Naive thymus-derived CD4-positive, alpha-beta T cell (primary cell): Measurements from ENCODE around the gene ZNF350. TPM values are rescaled to one million over a fixed set of nuclear protein-coding genes. Genes with fewer than 3 reads are reported as not detected.

Experiments used
- ATAC-seq: fragments of 150-1000 bp; cut with Tn5 transposase; 2 replicates; pipeline ENCODE4 v1.10.0; 2021; ENCODE audit warnings: mild to moderate bottlenecking, moderate library complexity
- CTCF ChIA-PET: fragments of 350-600 bp; sonication (Branson Sonifier 250); formaldehyde crosslinking; loops from one replicate; lab custom pipeline; 2021; ENCODE audit warnings: antibody characterized with exemption; lab: Charles Lee
- POLR2A ChIA-PET: fragments of 350-600 bp; sonication (Branson Sonifier 250); formaldehyde crosslinking; loops from one replicate; lab custom pipeline; 2021; ENCODE audit warnings: antibody characterized with exemption, inconsistent platforms; lab: Charles Lee
- DNase-seq, 9 donors: peaks; one replicate each; pipeline versions ENCODE4 v3.0.0 to v3.0.0-alpha.2; 2020 to 2022; ENCODE audit warnings: mixed read lengths in 1 of 9
- H3K27ac ChIP-seq: one replicate; pipeline ENCODE4 v1.7.0; 2013; ENCODE audit warnings: mild to moderate bottlenecking, low read depth, low read length, moderate library complexity
- H3K27me3 ChIP-seq, 2 donors: one replicate each; pipeline ENCODE4 v1.7.0; 2013; ENCODE audit warnings: low read length in 2 of 2, mild to moderate bottlenecking in 2 of 2, moderate library complexity in 2 of 2; ENCODE audit not compliant: control insufficient read depth in 2 of 2, insufficient read depth in 2 of 2
- H3K36me3 ChIP-seq, 3 experiments: 1 replicate in 2 of 3; 2 replicates in 1 of 3; pipeline ENCODE4 v1.7.0; 2013; ENCODE audit warnings: low read length in 3 of 3, mild to moderate bottlenecking in 3 of 3, moderate library complexity in 1 of 3; ENCODE audit not compliant: insufficient read depth in 3 of 3, control insufficient read depth in 2 of 3
- H3K4me1 ChIP-seq, 2 donors: one replicate each; pipeline ENCODE4 v1.7.0; 2013; ENCODE audit warnings: low read length in 2 of 2, mild to moderate bottlenecking in 2 of 2, moderate library complexity in 1 of 2; ENCODE audit not compliant: control insufficient read depth in 2 of 2, insufficient read depth in 2 of 2
- H3K4me3 ChIP-seq: 2 replicates; pipeline ENCODE4 v1.7.0; 2013; ENCODE audit warnings: mild to moderate bottlenecking, low read length
- H3K9me3 ChIP-seq, 3 experiments: 1 replicate in 2 of 3; 2 replicates in 1 of 3; pipeline ENCODE4 v1.7.0; 2013; ENCODE audit warnings: low read length in 3 of 3; ENCODE audit not compliant: control insufficient read depth in 2 of 3
- H3K27ac Mint-ChIP-seq, 9 donors: one replicate each; pipeline ENCODE4 v1.8.0; 2020 to 2022; ENCODE audit warnings: mixed read lengths in 9 of 9, mild to moderate bottlenecking in 8 of 9, moderate library complexity in 5 of 9, inconsistent platforms in 2 of 9
- H3K27me3 Mint-ChIP-seq, 5 donors: one replicate each; pipeline ENCODE4 v1.8.0; 2021 to 2022; ENCODE audit warnings: mixed read lengths in 5 of 5, mild to moderate bottlenecking in 1 of 5
- H3K36me3 Mint-ChIP-seq, 5 donors: one replicate each; pipeline ENCODE4 v1.8.0; 2020 to 2022; ENCODE audit warnings: mixed read lengths in 5 of 5, mild to moderate bottlenecking in 3 of 5, inconsistent platforms in 1 of 5
- H3K4me1 Mint-ChIP-seq, 7 donors: one replicate each; pipeline ENCODE4 v1.8.0; 2020 to 2022; ENCODE audit warnings: mixed read lengths in 7 of 7, mild to moderate bottlenecking in 3 of 7, inconsistent platforms in 1 of 7
- H3K4me3 Mint-ChIP-seq, 10 donors: one replicate each; pipeline ENCODE4 v1.8.0; 2020 to 2022; ENCODE audit warnings: mild to moderate bottlenecking in 10 of 10, mixed read lengths in 10 of 10, moderate library complexity in 6 of 10, inconsistent platforms in 2 of 10
- H3K9me3 Mint-ChIP-seq, 11 donors: one replicate each; pipeline ENCODE4 v1.8.0; 2020 to 2022; ENCODE audit warnings: mixed read lengths in 11 of 11, mild to moderate bottlenecking in 4 of 11, inconsistent platforms in 1 of 11, moderate library complexity in 1 of 11
- intact Hi-C, 2 donors: fragments of 100-400 bp; cut with micrococcal nuclease; formaldehyde crosslinking; loops; one replicate each; pipeline ENCODE4 v1.15.1; 2023
- polyA plus RNA-seq, 2 donors: library from polyadenylated mRNA; unstranded; fragments of 300-500 nt; fragmentation: Illumina TruSeq; gene quantifications; one replicate each; pipeline ENCODE4 v1.2.3, GENCODE V29; 2021
- total RNA-seq, 6 experiments: library from RNA in 5 of 6; stranded (reverse) in 5 of 6; gene quantifications; 1 replicate in 5 of 6; 2 replicates in 1 of 6; pipeline ENCODE4 v1.2.3 and lab custom pipeline; 2021 to 2026

Gene ZNF350
- total and polyA plus RNA-seq, 7 experiments from 2014 or later, result 18.1 to 43.7 (median 29.1) TPM

DNA sequence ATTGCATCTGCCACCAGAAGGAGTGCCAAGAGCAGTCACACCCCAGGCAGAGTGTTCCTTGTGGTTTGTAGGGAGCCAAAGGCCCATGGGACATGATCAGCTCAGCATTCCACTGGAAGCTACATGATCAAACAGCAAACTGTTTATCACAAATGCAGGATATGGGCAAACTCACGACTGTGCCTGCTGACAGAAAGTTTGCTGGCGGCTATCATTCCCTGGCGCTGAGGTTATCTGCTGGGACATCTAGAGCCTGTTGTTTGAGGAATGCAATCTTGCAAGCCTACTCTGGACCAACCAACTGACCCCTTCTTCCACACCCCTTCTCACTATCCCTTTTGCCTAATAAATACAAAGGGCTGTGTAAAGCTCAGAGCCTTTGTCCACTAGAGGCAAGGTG, 67.0 kb downstream of the ZNF350 start:
- POLR2A ChIA-PET, result no interaction called here

DNA sequence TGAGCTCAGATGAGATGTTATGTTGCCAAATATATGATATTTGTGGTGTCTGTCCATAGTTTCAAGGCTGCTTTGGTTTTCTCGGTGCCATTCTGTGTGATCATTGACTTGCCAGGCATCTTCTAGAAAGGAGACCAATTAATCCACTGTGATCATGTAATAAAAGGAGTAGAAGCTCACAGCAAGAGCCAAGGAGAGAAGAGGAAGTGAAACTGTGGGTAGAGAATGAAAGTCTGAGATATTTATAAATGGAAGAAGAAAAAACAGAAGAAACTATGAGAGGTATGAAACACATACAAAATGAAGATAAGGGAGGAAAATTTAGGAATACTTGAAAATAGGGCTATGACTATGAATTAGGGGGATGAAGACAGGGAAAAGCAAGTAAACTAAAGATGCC, 70.5 kb downstream of the ZNF350 start:
- no peaks in the 10 kb centered on the region for H3K4me1 ChIP-seq
- intact Hi-C loops, result no loop called here
- DNase-seq, result no peak
- Mint-ChIP-seq H3K36me3 (peaks cover 5 to 39% (median 14%) of the 10 kb centered on the region in 5 donors), H3K4me1 (no peaks in the 10 kb centered on the region), H3K27ac (no peak overlapping the region), H3K9me3 (peaks cover 18 to 97% (median 60%) of the 10 kb centered on the region in 11 donors), H3K27me3 (peaks cover 0 to 3% (median 0%) of the 10 kb centered on the region in 5 donors), H3K4me3 (no peak overlapping the region)
- no peaks in the 10 kb centered on the region for H3K36me3 ChIP-seq
- H3K9me3 ChIP-seq, result peaks cover 19 to 70% (median 24%) of the 10 kb centered on the region in 3 experiments
- no peak for ATAC-seq
- POLR2A ChIA-PET, result no interaction called here
- H3K27ac ChIP-seq, result no peak overlapping the region
- CTCF ChIA-PET, result no interaction called here
- H3K27me3 ChIP-seq, result no peaks in the 10 kb centered on the region
- no peak overlapping the region for H3K4me3 ChIP-seq

More for the DNA sequence above, 67.0 kb downstream of the ZNF350 start:
- CTCF ChIA-PET, result no interaction called here
- no peaks in the 10 kb centered on the region for H3K4me1 ChIP-seq
- Mint-ChIP-seq H3K9me3 (peaks cover 12 to 100% (median 71%) of the 10 kb centered on the region in 11 donors), H3K4me1 (no peaks in the 10 kb centered on the region), H3K36me3 (peaks cover 6 to 32% (median 11%) of the 10 kb centered on the region in 5 donors), H3K27me3 (peaks cover 0 to 3% (median 0%) of the 10 kb centered on the region in 5 donors), H3K27ac (no peak overlapping the region), H3K4me3 (no peak overlapping the region)
- H3K9me3 ChIP-seq, result peaks cover 14 to 82% (median 31%) of the 10 kb centered on the region in 3 experiments
- intact Hi-C loops, result loop anchor here in 1 of 2 donors (10.0 kb wide), 1 partner anchor 445 kb away; the partner anchor contains the start of gene ZNF880
- H3K36me3 ChIP-seq, result no peaks in the 10 kb centered on the region
- H3K27ac ChIP-seq, result no peak overlapping the region
- no peak overlapping the region for H3K4me3 ChIP-seq
- no peak for DNase-seq
- no peaks in the 10 kb centered on the region for H3K27me3 ChIP-seq
- no peak for ATAC-seq

DNA sequence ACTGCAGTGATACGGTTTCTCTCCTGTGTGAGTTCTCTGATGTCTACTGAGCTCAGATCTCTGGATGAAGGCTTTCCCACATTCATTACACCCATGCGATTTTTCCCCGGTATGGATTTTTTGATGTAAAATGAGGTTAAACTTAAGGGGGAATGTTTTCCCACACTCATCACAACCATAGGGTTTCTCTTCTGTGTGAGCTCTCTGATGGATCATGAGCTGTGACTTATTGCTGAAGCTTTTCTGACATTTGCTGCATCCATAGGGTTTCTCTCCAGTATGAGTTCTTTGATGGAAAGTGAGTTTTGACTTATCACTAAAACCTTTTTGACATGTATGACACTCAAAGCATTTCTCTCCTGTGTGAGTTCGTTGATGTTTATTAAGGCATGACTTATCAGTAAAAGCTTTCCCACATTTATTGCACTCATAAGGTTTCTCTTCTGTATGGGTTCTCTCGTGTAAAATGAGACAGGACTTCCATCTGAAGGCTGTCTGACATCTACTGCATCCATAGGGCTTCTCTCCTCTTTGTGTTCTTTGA, 71.2 kb downstream of the ZNF350 start:
- no peak for ATAC-seq
- Mint-ChIP-seq H3K36me3 (peaks cover 5 to 35% (median 14%) of the 10 kb centered on the region in 5 donors), H3K4me1 (no peaks in the 10 kb centered on the region), H3K27ac (no peak overlapping the region), H3K9me3 (peaks cover 18 to 97% (median 57%) of the 10 kb centered on the region in 11 donors), H3K27me3 (peaks cover 0 to 3% (median 0%) of the 10 kb centered on the region in 5 donors), H3K4me3 (no peak overlapping the region)
- H3K9me3 ChIP-seq, result peaks cover 18 to 62% (median 24%) of the 10 kb centered on the region in 3 experiments
- ChIA-PET CTCF (no interaction called here), POLR2A (interaction anchor here (0.5 to 0.6 kb wide), 2 partner anchors 11 to 1215 kb away, joined by 3 to 8 read pairs; no protein-coding TSS in a partner anchor)
- no peak for DNase-seq
- intact Hi-C loops, result no loop called here
- H3K36me3 ChIP-seq, result no peaks in the 10 kb centered on the region
- no peak overlapping the region for H3K27ac ChIP-seq
- no peak overlapping the region for H3K4me3 ChIP-seq
- no peaks in the 10 kb centered on the region for H3K4me1 ChIP-seq
- no peaks in the 10 kb centered on the region for H3K27me3 ChIP-seq

Other genes with a start within 250 kb of the ZNF350 start
- gene FPR1, start 235.0 kb downstream of the ZNF350 start, total RNA-seq, result 10 to 100 TPM in 1 of 5 experiments, 1 to 10 TPM in 1, under 1 TPM in 2, not detected in 1; 0.38 to 68.2 (median 3.4) TPM
- under 1 TPM; 0.24 to 0.30 TPM for gene FPR1, start 235.0 kb downstream of the ZNF350 start, polyA plus RNA-seq
- gene FPR2, start 225.7 kb downstream of the ZNF350 start, total RNA-seq, result 1 to 10 TPM in 1 of 5 experiments, under 1 TPM in 1, not detected in 3; 0.16 to 7.9 TPM
- gene FPR2, start 225.7 kb downstream of the ZNF350 start, polyA plus RNA-seq, result not detected
- gene FPR3, start 191.7 kb downstream of the ZNF350 start, total RNA-seq, result 1 to 10 TPM in 2 of 5 experiments, under 1 TPM in 2, not detected in 1; 0.13 to 5.1 (median 3.0) TPM
- not detected for gene FPR3, start 191.7 kb downstream of the ZNF350 start, polyA plus RNA-seq
- 10 to 100 TPM in 3 of 5 experiments, 1 to 10 TPM in 2; 7.7 to 28.5 (median 13.3) TPM for gene ZNF577, start 98.9 kb downstream of the ZNF350 start, total RNA-seq
- gene ZNF577, start 98.9 kb downstream of the ZNF350 start, polyA plus RNA-seq, result 1 to 10 TPM; 3.7 to 6.5 TPM
- gene ZNF649, start 81.8 kb downstream of the ZNF350 start, total RNA-seq, result 10 to 100 TPM; 11.1 to 33.4 (median 14.5) TPM
- 10 to 100 TPM in 1 of 2 donors, 1 to 10 TPM in 1; 9.3 to 14.3 TPM for gene ZNF649, start 81.8 kb downstream of the ZNF350 start, polyA plus RNA-seq
- gene ZNF613, start 59.4 kb downstream of the ZNF350 start, total RNA-seq, result 1 to 10 TPM; 1.5 to 9.6 (median 5.2) TPM
- 1 to 10 TPM; 3.3 to 8.2 TPM for gene ZNF613, start 59.4 kb downstream of the ZNF350 start, polyA plus RNA-seq
- gene ZNF615, start 21.4 kb upstream of the ZNF350 start, total RNA-seq, result 10 to 100 TPM in 3 of 5 experiments, 1 to 10 TPM in 2; 8.7 to 20.9 (median 11.0) TPM
- gene ZNF615, start 21.4 kb upstream of the ZNF350 start, polyA plus RNA-seq, result 10 to 100 TPM; 11.5 to 12.1 TPM
- gene ZNF614, start 41.5 kb upstream of the ZNF350 start, total RNA-seq, result 10 to 100 TPM in 3 of 5 experiments, 1 to 10 TPM in 2; 5.0 to 14.1 (median 11.1) TPM
- gene ZNF614, start 41.5 kb upstream of the ZNF350 start, polyA plus RNA-seq, result 1 to 10 TPM; 5.6 to 7.0 TPM
- gene ZNF432, start 62.0 kb upstream of the ZNF350 start, total RNA-seq, result 10 to 100 TPM; 13.2 to 25.0 (median 18.1) TPM
- 1 to 10 TPM; 3.0 to 7.9 TPM for gene ZNF432, start 62.0 kb upstream of the ZNF350 start, polyA plus RNA-seq
- gene ZNF841, start 108.9 kb upstream of the ZNF350 start, total RNA-seq, result 10 to 100 TPM; 22.6 to 43.5 (median 27.5) TPM
- gene ZNF841, start 108.9 kb upstream of the ZNF350 start, polyA plus RNA-seq, result 1 to 10 TPM; 3.1 to 3.7 TPM
- 10 to 100 TPM in 2 of 5 experiments, 1 to 10 TPM in 3; 2.8 to 18.5 (median 6.1) TPM for gene ZNF616, start 153.1 kb upstream of the ZNF350 start, total RNA-seq
- gene ZNF616, start 153.1 kb upstream of the ZNF350 start, polyA plus RNA-seq, result 10 to 100 TPM in 1 of 2 donors, 1 to 10 TPM in 1; 6.5 to 10.8 TPM
- 10 to 100 TPM; 20.1 to 57.5 (median 27.4) TPM for gene ZNF836, start 184.8 kb upstream of the ZNF350 start, total RNA-seq
- 10 to 100 TPM; 10.2 to 21.2 TPM for gene ZNF836, start 184.8 kb upstream of the ZNF350 start, polyA plus RNA-seq
- 100 to 1,000 TPM; 156 to 215 (median 168) TPM for gene PPP2R1A, start 203.2 kb upstream of the ZNF350 start, total RNA-seq
- 100 to 1,000 TPM; 148 to 165 TPM for gene PPP2R1A, start 203.2 kb upstream of the ZNF350 start, polyA plus RNA-seq